Stimulated activated CD4-positive, alpha-beta T cell treated with anti-CD3 and anti-CD28 coated beads, Interleukin-1b, Interleukin-23, amount 100 ng/mL, for 24 hours (primary cell): ENCODE data around the gene SLC35F1.
A peak's percentile ranks its signal among the peaks of the same experiment; 100 is the strongest.

Experiments
- DNase-seq, 4 experiments: peaks; one replicate each; pipeline ENCODE4 v3.0.0-alpha.2; 2020; ENCODE audit warnings: low read depth in 4 of 4, low spot score in 1 of 4

Gene SLC35F1

DNA sequence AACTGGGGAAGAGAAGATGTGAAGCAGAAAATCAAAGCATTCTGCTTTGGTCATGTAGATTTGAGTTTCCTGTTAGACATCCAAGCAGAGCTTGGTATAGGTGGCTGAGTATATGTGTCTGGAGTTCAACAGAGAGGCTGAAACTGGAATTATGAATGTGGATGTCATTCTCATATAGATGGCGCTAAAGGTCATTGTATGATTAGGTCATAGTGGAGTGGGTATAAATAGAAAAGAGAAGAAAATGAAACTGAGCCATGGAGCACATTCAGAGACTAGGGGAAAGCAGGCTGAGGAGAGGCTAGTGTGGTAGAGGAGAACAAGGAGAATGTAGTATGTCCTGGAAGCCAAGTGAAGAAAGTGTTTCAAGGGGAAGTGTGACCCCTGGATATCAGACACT lies 345.4 kb downstream of the SLC35F1 start:
- DNase-seq, result no peak

DNA sequence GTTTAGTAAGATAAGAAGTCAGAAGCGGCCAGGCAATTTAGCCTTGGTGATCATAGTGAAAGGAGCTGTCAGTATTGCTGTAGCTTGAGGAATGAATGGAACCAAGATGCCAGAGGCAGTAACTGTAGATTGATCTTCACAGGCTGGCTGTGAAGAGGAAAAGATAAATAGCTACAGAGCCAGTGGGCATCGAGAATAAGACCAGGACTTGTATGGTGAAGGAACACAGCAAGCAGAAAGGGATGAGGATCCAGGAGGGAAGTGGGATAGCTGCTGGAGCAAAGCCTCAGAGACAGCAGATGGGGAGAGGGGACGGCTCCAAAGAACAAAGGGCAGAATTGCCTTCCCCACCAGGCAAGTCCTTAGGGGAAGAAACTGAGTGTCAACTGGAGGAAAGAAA lies 346.7 kb downstream of the SLC35F1 start:
- DNase-seq, result no peak

DNA sequence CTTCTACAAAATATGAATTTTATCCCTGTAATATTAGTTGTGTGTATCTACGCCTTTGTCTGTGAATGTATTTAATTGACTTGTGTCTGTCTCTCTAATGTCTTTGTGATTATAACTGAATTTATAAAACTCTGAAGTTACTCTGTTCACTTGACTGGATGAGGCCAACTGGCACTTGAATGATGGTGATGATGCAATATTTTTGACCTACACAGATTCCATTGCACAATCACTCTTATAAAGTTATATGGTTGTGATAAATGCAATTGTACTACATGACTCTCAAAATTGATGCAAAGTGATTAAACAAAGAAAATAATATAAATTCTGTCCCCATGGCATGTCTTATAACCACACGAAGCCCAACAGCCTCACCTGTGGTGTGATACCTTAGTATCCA lies 353.8 kb downstream of the SLC35F1 start:
- DNase-seq, result no peak

- DNase-seq, result no peak
Measured at GRCh38 chr6:118263921-118264486, 356.9 kb downstream of the SLC35F1 start.

- DNase-seq, result no peak
Measured at GRCh38 chr6:118269659-118270058, 362.6 kb downstream of the SLC35F1 start.

DNA sequence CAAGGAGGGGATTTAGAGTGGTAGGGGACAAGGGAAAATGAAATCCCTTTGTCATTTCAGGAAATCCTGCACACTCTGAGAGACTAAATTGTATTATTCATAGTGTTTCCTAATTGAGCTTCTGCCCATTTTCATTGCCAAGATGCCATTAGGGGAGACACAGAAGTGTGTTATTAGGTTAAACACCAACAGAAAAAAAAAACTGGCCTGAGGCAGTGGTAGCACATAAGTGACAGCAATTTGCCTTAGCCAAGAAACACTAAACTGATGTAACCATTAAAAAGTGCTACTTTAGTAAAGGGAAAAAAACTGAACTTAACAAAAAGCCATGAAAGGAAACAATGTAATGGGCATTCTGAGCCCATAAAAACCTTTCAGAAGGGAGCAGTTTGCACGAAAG lies 370.6 kb downstream of the SLC35F1 start:
- no peak for DNase-seq

- no peak for DNase-seq
Measured at GRCh38 chr6:118280210-118280609, 373.1 kb downstream of the SLC35F1 start.

- no peak for DNase-seq
Measured at GRCh38 chr6:118281291-118281690, 374.2 kb downstream of the SLC35F1 start.

DNA sequence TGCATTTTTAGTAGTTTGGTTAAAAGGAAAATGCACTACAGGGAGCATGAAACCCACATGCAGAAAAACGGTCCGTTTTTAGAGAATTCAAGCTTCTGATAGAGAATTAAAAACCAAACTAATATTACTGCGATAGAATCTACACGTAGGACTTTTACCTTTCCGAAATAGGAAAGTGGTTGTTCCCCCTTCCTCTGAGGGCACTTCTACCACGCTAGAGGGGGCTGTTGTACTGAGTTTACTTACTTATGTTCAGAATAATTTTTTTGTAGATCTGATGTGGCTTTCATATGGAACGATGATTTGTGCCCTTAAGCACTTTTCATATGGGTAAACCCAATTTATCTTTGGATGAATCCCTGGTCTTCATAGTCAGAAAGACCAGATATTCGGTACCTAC lies 376.7 kb downstream of the SLC35F1 start:
- DNase-seq, result peak in 2 of 4 experiments; percentile 11 to 12

GRCh38 chr6:118284736-118285360 lies 377.8 kb downstream of the SLC35F1 start:
- no peak for DNase-seq

GRCh38 chr6:118285791-118286190 lies 378.7 kb downstream of the SLC35F1 start:
- no peak for DNase-seq

GRCh38 chr6:118288355-118289124 lies 381.5 kb downstream of the SLC35F1 start:
- DNase-seq, result no peak

GRCh38 chr6:118292558-118292957 lies 385.5 kb downstream of the SLC35F1 start:
- no peak for DNase-seq

GRCh38 chr6:118294906-118295305 lies 387.8 kb downstream of the SLC35F1 start:
- DNase-seq, result no peak

DNA sequence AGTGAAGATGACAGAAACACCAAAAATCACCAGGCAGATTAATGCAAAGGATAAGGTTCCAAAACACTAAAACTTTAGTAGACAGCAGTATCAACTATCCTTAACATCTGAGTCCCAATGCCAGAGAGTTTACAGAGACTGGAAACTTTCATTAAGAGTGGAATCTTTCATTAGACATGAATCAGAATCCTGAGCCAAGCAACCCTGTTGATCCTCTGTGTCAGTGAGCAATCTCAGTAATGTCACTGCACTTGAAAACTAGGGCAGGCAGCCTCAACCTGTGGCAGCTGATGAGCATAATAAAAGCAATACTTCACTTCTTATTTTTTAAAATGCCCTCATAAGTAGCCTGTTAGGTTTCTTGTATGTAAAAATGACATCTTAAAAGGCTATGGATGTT lies 388.3 kb downstream of the SLC35F1 start:
- no peak for DNase-seq

DNA sequence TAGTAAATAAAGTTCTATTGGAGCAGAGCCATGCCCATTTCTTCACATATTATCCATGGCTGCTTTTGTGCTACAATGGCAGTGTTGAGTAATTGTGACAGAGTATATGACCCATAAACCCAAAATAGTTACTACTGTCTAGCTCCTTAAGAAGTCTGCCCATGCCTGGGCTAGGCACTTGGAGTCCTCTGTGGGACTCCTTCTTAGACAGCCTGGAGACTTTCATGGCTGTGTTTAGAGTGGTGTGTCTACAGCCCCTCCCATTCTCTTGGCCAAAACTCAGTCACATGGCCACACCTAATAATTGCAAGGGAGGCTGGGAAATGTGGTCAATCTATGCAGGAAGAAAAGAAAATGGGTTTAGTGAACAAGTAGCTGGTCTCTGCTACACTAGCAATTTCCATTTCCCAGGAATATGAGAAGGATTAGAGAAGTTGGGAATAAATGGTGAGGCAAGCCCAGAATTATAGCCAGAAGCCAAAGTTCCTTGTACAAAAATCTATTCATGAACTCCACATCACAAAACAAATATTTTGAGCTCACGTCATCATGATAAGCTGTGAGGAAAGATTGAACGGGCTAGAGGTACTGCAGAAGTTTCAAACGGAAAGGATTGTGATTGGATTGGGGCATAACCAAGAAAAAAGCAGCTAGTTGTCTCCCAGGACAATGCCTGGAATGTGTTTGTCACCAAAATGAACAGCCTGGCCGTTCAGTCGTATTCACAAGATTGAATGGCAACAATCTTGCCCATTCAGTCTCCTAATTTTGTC lies 389.3 kb downstream of the SLC35F1 start:
- no peak for DNase-seq

DNA sequence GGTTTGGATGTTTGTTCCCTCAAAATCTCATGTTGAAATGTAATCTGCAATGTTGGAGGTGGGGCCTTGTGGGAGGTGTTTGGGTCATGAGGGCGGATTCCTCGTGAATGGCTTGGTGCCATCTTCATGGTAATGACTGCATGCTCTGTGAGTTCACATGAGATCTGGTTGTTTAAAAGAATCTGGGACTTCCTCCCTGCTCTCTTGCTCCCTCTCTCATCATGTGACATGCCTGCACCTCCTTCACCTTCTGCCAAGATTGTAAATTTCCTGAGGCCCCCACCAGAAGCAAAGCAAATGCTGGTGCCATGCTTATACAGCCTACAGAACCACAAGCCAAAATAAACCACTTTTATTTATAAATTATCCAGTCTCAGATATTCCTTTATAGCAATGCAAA lies 390.8 kb downstream of the SLC35F1 start:
- no peak for DNase-seq

DNA sequence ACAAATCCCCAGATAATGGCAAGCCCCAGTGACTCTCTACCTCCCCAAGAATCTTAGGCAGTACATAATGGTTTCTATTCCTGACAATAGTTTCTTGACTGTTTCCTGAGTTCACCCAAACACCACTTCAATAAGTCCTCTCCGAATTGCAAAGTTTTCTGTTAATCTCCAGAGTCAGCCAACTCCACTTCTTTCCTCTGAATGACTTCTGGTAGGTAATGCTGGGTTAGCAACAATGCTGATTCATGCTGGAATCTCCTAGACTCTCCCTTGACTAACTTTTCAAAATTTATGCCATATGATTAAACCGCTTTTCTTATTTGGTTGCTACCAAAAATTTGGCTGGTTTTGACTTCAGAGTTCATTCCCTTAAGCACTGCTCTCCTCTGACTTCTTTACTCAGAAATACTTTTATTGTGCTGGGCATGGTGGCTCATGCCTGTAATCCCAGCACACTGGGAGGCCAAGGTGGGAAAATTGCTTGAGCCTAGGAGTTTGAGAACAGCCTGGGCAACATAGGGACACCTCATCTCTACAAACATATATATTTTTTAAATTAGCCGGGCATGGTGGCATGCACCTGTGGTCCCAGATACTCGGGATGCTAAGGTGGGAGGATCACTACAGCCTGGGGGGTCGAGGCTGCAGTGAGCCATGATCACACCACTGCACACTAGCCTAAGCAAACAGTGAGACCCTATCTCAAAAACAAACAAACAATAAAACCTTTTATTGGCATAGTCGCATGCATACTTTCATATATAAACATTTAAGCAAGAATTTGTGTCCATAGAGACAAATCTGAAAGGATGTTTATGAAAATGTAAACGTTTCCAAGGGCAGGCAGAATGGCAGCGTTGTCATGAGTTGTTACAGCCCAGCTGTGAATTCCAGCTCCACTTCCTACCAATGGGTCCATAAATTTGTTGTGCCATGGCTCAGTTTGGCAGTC lies 391.7 kb downstream of the SLC35F1 start:
- no peak for DNase-seq

DNA sequence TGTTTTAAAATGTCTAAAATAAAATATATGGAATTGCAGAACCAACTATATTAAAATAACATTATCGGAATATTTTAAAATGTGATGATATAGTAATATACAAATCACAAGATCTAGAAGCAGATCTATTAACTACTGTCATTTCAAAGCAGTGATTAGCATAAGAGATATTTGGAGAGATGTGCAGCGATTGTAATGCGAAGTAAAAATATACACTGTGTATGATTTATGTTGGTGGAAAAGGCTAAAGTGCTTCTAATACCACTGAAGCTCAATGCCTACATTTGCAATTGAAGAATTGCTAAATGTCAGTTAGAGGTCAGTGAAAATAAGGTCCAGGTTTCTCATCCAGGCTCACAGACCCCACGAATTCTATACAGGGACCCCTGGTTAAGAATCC lies 392.4 kb downstream of the SLC35F1 start:
- no peak for DNase-seq

- no peak for DNase-seq
Measured at GRCh38 chr6:118304321-118304720, 397.3 kb downstream of the SLC35F1 start.

- no peak for DNase-seq
Measured at GRCh38 chr6:118305081-118305480, 398.0 kb downstream of the SLC35F1 start.
